Vagina (tissue), 2 donors: ENCODE results near the gene TXNRD1.

Source experiments
- POLR2A ChIP-seq, 2 donors: fragments of 450-650 bp; IDR thresholded peaks; one replicate each; pipeline ENCODE4 v1.6.1; 2017; ENCODE audit warnings: antibody characterized with exemption in 2 of 2, mild to moderate bottlenecking in 2 of 2, moderate library complexity in 2 of 2
- POLR2AphosphoS5 ChIP-seq, 2 donors: sonication (generic); formaldehyde crosslinking; IDR thresholded peaks; one replicate each; pipeline ENCODE4 v1.9.0; 2017; ENCODE audit warnings: antibody characterized with exemption in 2 of 2, mild to moderate bottlenecking in 2 of 2, low read depth in 1 of 2; ENCODE audit not compliant: insufficient read depth in 1 of 2
- TF ChIP-seq, protein P1 (sequence below), 3 experiments: fragments of 450-650 bp in 2 of 3; fragments of 200-600 bp in 1 of 3; sonication (generic) in 1 of 3; IDR thresholded peaks; one replicate each; pipeline ENCODE4 v1.5.1; 2017 to 2019; ENCODE audit warnings: antibody characterized with exemption in 3 of 3, mild to moderate bottlenecking in 2 of 3, moderate library complexity in 2 of 3

DNA sequence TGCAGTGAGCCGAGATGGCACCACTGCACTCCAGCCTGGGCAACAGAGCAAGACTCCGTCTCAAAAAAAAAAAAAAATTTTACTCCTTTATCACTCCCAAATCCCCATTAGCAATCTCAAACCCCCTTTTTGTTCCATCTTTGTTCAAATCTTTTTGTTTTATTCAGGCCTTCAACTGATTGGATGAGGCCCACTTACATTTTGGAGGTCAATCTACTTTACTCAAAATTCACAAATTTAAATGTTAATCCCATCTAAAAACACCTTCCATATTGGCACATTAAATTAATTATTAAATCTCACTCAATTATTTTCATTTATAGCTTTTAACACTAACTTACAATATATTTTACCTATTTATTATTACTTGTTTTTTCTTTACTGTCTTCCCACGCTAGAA lies 27.0 kb upstream of the TXNRD1 start:
- TF ChIP-seq POLR2A (IDR thresholded peaks at IDR 0.05): no peak
- TF ChIP-seq, protein P1, sequence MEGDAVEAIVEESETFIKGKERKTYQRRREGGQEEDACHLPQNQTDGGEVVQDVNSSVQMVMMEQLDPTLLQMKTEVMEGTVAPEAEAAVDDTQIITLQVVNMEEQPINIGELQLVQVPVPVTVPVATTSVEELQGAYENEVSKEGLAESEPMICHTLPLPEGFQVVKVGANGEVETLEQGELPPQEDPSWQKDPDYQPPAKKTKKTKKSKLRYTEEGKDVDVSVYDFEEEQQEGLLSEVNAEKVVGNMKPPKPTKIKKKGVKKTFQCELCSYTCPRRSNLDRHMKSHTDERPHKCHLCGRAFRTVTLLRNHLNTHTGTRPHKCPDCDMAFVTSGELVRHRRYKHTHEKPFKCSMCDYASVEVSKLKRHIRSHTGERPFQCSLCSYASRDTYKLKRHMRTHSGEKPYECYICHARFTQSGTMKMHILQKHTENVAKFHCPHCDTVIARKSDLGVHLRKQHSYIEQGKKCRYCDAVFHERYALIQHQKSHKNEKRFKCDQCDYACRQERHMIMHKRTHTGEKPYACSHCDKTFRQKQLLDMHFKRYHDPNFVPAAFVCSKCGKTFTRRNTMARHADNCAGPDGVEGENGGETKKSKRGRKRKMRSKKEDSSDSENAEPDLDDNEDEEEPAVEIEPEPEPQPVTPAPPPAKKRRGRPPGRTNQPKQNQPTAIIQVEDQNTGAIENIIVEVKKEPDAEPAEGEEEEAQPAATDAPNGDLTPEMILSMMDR (IDR thresholded peaks at IDR 0.05): no peak
- no peak for TF ChIP-seq POLR2AphosphoS5 (IDR thresholded peaks at IDR 0.05; ENCODE audit: insufficient read depth in 1 of 2, low read depth in 1 of 2)
